PC-3 (cell line): Measurements from ENCODE around the gene PZP. TPM values are rescaled to one million over a fixed set of nuclear protein-coding genes. Genes with fewer than 3 reads are reported as not detected.
"Not testable (repeated sequence)": the region's sequence is repeated elsewhere in the genome, so short reads cannot be mapped to it uniquely, and the experiment has no call there.

Experiments
- ATAC-seq: fragments of 200-7000 bp; cut with Tn5 transposase; 2 replicates; pipeline ENCODE4 v1.9.1; 2020; ENCODE audit warnings: mild to moderate bottlenecking, moderate library complexity
- BruUV-seq: library from RNA; stranded (reverse); fragments of 400-500 nt; replicated peaks from 2 replicates; lab custom pipeline; 2021; lab: Mats Ljungman, UMichigan
- CTCF ChIA-PET: fragments of 300-600 bp; sonication (Branson Sonifier 250); formaldehyde crosslinking; loops from one replicate; lab custom pipeline; 2022; ENCODE audit warnings: antibody characterized with exemption; lab: Charles Lee
- POLR2A ChIA-PET: fragments of 300-600 bp; sonication (Branson Sonifier 250); formaldehyde crosslinking; loops from one replicate; lab custom pipeline; 2022; ENCODE audit warnings: antibody characterized with exemption; ENCODE audit not compliant: unreplicated experiment; lab: Charles Lee
- DNase-seq: peaks from one replicate; pipeline ENCODE4 v3.0.0-alpha.2; 2015
- H2AFZ ChIP-seq: fragments of 300-600 bp; sonication (generic); 2 replicates; pipeline ENCODE4 v1.6.0; 2016; ENCODE audit warnings: antibody characterized with exemption, low read length
- H3F3A ChIP-seq: fragments of 300-600 bp; sonication (generic); one replicate; pipeline ENCODE4 v1.6.0; 2017; ENCODE audit warnings: antibody characterized with exemption, low read length, control low read depth, mild to moderate bottlenecking; ENCODE audit not compliant: unreplicated experiment
- H3K27ac ChIP-seq: fragments of 300-600 bp; sonication (generic); 2 replicates; pipeline ENCODE4 v1.5.1; 2016; ENCODE audit warnings: mild to moderate bottlenecking, low read length
- H3K27me3 ChIP-seq: fragments of 300-600 bp; sonication (generic); 2 replicates; pipeline ENCODE4 v1.6.1; 2016; ENCODE audit warnings: low read length, mixed read lengths
- H3K36me3 ChIP-seq: fragments of 300-600 bp; sonication (generic); 2 replicates; pipeline ENCODE4 v1.6.1; 2016; ENCODE audit warnings: low read depth, mixed run types, low read length, mixed read lengths
- H3K4me1 ChIP-seq: fragments of 300-600 bp; sonication (generic); 2 replicates; pipeline ENCODE4 v1.5.1; 2016; ENCODE audit warnings: low read length; ENCODE audit not compliant: insufficient read depth
- H3K4me2 ChIP-seq: fragments of 300-600 bp; sonication (generic); 2 replicates; pipeline ENCODE4 v1.6.0; 2016; ENCODE audit warnings: low read length
- H3K4me3 ChIP-seq: fragments of 300-600 bp; sonication (generic); 2 replicates; pipeline ENCODE4 v1.5.1; 2016; ENCODE audit warnings: mild to moderate bottlenecking, low read length, mixed read lengths
- H3K79me2 ChIP-seq: fragments of 300-600 bp; sonication (generic); 2 replicates; pipeline ENCODE4 v1.6.1; 2017; ENCODE audit warnings: low read length, mixed read lengths
- H3K9ac ChIP-seq: fragments of 300-600 bp; sonication (generic); 2 replicates; pipeline ENCODE4 v1.6.0; 2016; ENCODE audit warnings: mild to moderate bottlenecking, low read length
- H3K9me2 ChIP-seq: fragments of 300-600 bp; sonication (generic); replicated peaks from 2 replicates; pipeline ENCODE4 v1.6.1; 2016; ENCODE audit warnings: mixed run types, low read length, mixed read lengths
- H3K9me3 ChIP-seq: fragments of 300-600 bp; sonication (generic); 2 replicates; pipeline ENCODE4 v1.6.1; 2016; ENCODE audit warnings: low read length, mixed read lengths
- H4K20me1 ChIP-seq: fragments of 300-600 bp; sonication (generic); 2 replicates; pipeline ENCODE4 v1.6.1; 2016; ENCODE audit warnings: low read length, mixed read lengths
- EZH2 ChIP-seq: fragments of 300-600 bp; sonication (generic); IDR thresholded peaks from one replicate; pipeline ENCODE4 v1.6.1; 2017; ENCODE audit warnings: antibody characterized with exemption, mild to moderate bottlenecking, low read length; ENCODE audit not compliant: unreplicated experiment
- EZH2phosphoT487 ChIP-seq: fragments of 300-600 bp; sonication (generic); IDR thresholded peaks from 2 replicates; pipeline ENCODE4 v1.6.1; 2018; ENCODE audit warnings: mild to moderate bottlenecking, antibody characterized with exemption, low read length, borderline replicate concordance
- intact Hi-C: fragments of 100-400 bp; cut with micrococcal nuclease; formaldehyde crosslinking; loops from 2 replicates; pipeline ENCODE4 v1.9.0; 2023
- total RNA-seq: library from RNA; depleted of rRNA; stranded (reverse); fragments of >200 nt; gene quantifications from 2 replicates; pipeline ENCODE4 v1.2.3, GENCODE V29; 2014
- TF ChIP-seq, protein P1 (sequence below): fragments of 300-600 bp; sonication (generic); conservative IDR thresholded peaks from 2 replicates; pipeline ENCODE4 v1.5.1; 2017; ENCODE audit warnings: antibody characterized with exemption, low read depth, mild to moderate bottlenecking, low read length

The PZP gene
- total RNA-seq, 1 experiment from 2014 or later = not detected

DNA sequence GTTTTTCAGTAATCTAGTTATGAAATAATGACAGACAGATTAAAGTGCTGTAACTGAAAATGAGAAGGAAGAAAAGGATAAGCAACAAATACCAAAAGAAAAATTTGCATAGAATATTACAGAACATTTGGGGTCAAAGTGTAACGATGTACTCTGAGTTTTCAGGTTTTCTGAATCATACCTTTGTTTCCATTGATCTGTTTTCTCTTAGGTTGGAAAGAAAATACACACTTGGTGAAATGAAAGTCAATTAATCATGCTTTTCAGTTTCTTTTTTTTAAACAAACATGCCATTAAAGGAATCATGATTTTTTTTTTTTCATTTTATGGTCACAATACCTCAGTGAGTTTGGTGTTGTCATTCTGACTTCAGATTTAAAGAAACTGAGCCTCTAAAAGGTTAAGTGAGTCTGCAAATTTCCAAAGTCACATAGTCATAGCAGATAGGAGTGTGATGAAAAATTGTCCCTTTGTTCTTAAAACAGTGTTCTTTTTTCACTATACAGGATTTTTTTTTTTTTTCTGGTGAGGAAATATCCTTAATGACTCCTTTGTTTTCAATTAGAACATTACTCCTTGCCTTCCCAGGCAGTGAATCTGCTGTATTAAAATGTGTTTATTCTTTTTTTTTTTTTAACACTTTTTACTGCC lies 35.9 kb upstream of the PZP start:
- POLR2A ChIA-PET = no interaction called here
- ATAC-seq = no peak
- TF ChIP-seq EZH2 = no peak
- TF ChIP-seq, protein P1, sequence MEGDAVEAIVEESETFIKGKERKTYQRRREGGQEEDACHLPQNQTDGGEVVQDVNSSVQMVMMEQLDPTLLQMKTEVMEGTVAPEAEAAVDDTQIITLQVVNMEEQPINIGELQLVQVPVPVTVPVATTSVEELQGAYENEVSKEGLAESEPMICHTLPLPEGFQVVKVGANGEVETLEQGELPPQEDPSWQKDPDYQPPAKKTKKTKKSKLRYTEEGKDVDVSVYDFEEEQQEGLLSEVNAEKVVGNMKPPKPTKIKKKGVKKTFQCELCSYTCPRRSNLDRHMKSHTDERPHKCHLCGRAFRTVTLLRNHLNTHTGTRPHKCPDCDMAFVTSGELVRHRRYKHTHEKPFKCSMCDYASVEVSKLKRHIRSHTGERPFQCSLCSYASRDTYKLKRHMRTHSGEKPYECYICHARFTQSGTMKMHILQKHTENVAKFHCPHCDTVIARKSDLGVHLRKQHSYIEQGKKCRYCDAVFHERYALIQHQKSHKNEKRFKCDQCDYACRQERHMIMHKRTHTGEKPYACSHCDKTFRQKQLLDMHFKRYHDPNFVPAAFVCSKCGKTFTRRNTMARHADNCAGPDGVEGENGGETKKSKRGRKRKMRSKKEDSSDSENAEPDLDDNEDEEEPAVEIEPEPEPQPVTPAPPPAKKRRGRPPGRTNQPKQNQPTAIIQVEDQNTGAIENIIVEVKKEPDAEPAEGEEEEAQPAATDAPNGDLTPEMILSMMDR = no peak
- no peak for TF ChIP-seq EZH2phosphoT487

DNA sequence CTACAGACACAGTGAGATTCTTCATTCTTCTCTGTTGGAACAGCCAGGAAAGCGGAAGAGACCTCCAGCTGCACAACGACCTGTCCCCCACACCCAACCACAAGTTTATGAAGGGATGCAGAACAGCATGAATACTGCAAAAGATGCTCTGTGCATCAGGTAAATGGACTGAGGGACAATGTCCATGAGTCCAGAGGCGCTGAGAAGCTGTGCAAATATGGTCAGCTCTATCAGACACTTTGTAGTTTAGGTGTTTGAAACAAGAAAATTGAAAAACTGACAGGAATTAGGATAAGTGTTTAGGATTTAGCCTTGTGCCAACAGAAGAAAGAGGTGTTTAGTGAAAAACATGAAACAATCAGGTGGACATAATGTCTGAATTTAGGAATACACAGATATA lies 33.1 kb upstream of the PZP start:
- BruUV-seq = no TSS peak
- no peak for ATAC-seq

More for the DNA sequence above, 35.9 kb upstream of the PZP start:
- H3K27me3 ChIP-seq = peaks cover 47% of the 10 kb centered on the region
- no peak overlapping the region for H3K4me2 ChIP-seq
- DNase-seq = no peak
- H3K9ac ChIP-seq = no peak overlapping the region
- H3K9me3 ChIP-seq = no peaks in the 10 kb centered on the region
- no TSS peak for BruUV-seq
- H3K9me2 ChIP-seq = no peaks in the 10 kb centered on the region
- H3K4me3 ChIP-seq = no peak overlapping the region
- H3F3A ChIP-seq = no peaks in the 10 kb centered on the region
- no peaks in the 10 kb centered on the region for H3K4me1 ChIP-seq
- H4K20me1 ChIP-seq = no peaks in the 10 kb centered on the region
- no peaks in the 10 kb centered on the region for H3K36me3 ChIP-seq
- no peaks in the 10 kb centered on the region for H3K79me2 ChIP-seq
- CTCF ChIA-PET = no interaction called here
- H2AFZ ChIP-seq = no peak overlapping the region
- H3K27ac ChIP-seq = no peak overlapping the region
- intact Hi-C loops = no loop called here

DNA sequence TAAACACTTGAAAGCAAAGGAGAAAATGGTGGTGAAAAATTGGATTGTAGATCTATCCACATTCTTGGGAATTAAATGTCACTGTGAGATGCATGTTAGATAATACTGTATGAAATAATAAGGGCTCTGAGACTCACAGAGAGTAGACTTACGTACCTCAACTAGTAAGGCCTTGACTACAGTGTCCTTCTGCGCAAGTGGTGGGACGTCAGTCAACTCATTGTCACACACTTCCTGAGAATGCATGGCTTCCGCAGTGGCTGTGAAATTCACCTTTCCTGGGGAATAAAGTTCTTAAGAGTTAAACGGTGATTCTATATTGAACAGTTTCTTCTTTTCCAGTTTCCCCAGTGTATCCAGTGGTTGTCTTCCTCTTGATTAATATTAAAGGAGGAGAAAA lies 32.6 kb upstream of the PZP start:
- no peaks in the 10 kb centered on the region for H3F3A ChIP-seq
- H3K4me1 ChIP-seq = no peaks in the 10 kb centered on the region
- no peak overlapping the region for H3K9ac ChIP-seq
- peaks cover 43% of the 10 kb centered on the region for H3K27me3 ChIP-seq
- ChIA-PET CTCF (no interaction called here), POLR2A (no interaction called here)
- no peak overlapping the region for H3K4me2 ChIP-seq
- no peak for TF ChIP-seq EZH2
- TF ChIP-seq, protein P1 = no peak
- TF ChIP-seq EZH2phosphoT487 = no peak
- no TSS peak for BruUV-seq
- intact Hi-C loops = no loop called here
- H3K4me3 ChIP-seq = no peak overlapping the region
- H3K9me3 ChIP-seq = no peaks in the 10 kb centered on the region
- ATAC-seq = no peak
- H3K36me3 ChIP-seq = no peaks in the 10 kb centered on the region
- no peak overlapping the region for H3K27ac ChIP-seq
- no peaks in the 10 kb centered on the region for H3K9me2 ChIP-seq
- H3K79me2 ChIP-seq = no peaks in the 10 kb centered on the region
- H2AFZ ChIP-seq = no peak overlapping the region
- DNase-seq = no peak
- H4K20me1 ChIP-seq = no peaks in the 10 kb centered on the region

More for the DNA sequence above, 33.1 kb upstream of the PZP start:
- no peak overlapping the region for H3K4me3 ChIP-seq
- TF ChIP-seq, protein P1 = no peak
- TF ChIP-seq EZH2phosphoT487 (no peak), EZH2 (no peak)
- DNase-seq = no peak
- ChIA-PET CTCF (no interaction called here), POLR2A (no interaction called here)
- no peaks in the 10 kb centered on the region for H3K9me3 ChIP-seq
- no peaks in the 10 kb centered on the region for H3K79me2 ChIP-seq
- H3K4me1 ChIP-seq = no peaks in the 10 kb centered on the region
- no peak overlapping the region for H3K27ac ChIP-seq
- H3K27me3 ChIP-seq = peaks cover 44% of the 10 kb centered on the region
- intact Hi-C loops = no loop called here
- H3F3A ChIP-seq = no peaks in the 10 kb centered on the region
- no peak overlapping the region for H2AFZ ChIP-seq
- no peaks in the 10 kb centered on the region for H3K9me2 ChIP-seq
- no peaks in the 10 kb centered on the region for H3K36me3 ChIP-seq
- no peak overlapping the region for H3K4me2 ChIP-seq
- no peaks in the 10 kb centered on the region for H4K20me1 ChIP-seq
- H3K9ac ChIP-seq = no peak overlapping the region

DNA sequence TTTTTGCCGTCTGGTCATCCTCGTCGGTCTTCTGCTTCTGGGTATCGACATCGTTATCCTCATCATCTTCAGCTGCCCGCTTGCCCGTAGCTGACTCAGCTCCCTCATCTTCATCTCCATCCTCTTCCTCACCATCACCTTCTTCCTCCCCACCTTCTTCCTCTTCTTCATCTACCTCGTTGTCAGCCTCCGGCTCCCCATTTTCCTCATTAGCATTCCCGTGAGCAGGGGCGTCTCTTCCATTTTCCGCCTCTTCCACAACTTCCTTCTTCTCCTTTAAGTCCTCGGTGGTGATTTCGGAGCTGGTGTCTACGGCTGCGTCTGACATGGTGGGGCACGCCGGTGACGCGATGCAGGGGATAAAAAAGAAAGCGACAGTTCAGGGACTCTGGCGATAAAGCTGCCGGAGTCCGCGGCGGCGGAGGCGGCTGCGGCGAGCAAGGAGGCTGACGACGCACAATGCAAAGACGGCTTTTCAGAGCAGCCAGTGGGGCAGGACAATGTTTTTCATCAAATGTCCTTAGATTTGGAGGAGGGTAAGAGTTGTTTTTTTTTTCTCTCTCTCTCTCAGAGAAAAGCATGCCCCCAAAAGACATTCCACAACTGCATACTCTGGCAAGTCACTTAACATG lies 31.9 kb upstream of the PZP start:
- intact Hi-C loops, H3K27ac ChIP-seq, H3K4me2 ChIP-seq, H3K79me2 ChIP-seq, H3K4me1 ChIP-seq, H3F3A ChIP-seq, H2AFZ ChIP-seq, H3K4me3 ChIP-seq, BruUV-seq, DNase-seq, H3K9me3 ChIP-seq, H3K36me3 ChIP-seq, CTCF ChIA-PET, H3K9me2 ChIP-seq, ATAC-seq, POLR2A ChIA-PET, H4K20me1 ChIP-seq, H3K9ac ChIP-seq: not testable (repeated sequence)
- H3K27me3 ChIP-seq = peaks cover 46% of the 10 kb centered on the region
